ENCODE data around the gene TCF12. TPM values are rescaled to one million over a fixed set of nuclear protein-coding genes. Genes with fewer than 3 reads are reported as not detected.

TCF12 gene
- total and polyA plus RNA-seq, 2 of the 8 experiments (the other 6 are each of a cell fraction or from before 2014, with no cell fraction given): 85.8 to 101 TPM

DNA sequence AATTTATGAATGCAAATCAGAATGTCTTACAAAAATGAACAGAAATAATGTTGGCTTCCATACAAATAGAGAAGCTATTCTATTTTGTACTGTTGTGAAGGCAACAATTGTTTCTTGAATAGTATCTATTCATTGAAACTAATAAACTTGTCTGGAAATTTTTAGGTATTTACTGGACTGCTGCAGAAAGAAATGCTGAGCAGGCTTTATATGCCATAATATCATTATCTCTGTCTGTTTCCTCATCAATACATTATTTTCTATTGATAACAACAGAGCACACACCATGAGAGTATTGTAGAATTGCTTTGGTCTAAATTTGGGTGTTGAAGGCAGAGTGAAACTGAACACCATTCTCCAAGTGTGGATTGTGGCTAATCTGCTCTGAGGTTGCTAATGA lies 241.3 kb downstream of the TCF12 start:
- Histone ChIP-seq H3K79me1 (ENCODE audit: low read depth, low read length) (no peaks in the 10 kb centered on the region), H3K4me1 (replicated peaks in 1 of 4; ENCODE audit: control insufficient read depth in 3 of 4, insufficient read depth in 4 of 4, low read length in 3 of 4) (peaks cover 0 to 3% (median 0%) of the 10 kb centered on the region in 4 experiments; a peak in 3 of 7 replicates), H3K4me3 (ENCODE audit: extremely low read depth in 1 of 4, insufficient read depth in 2 of 4, low read depth in 3 of 4, low read length in 4 of 4) (no peak overlapping the region), H4K91ac (replicated peaks; ENCODE audit: insufficient read length, low read length) (no peak overlapping the region), H2BK15ac (ENCODE audit: low read length) (no peak overlapping the region), H3K27ac (ENCODE audit: low read depth, low read length) (no peak overlapping the region), H3K23me2 (ENCODE audit: low read depth, low read length) (no peaks in the 10 kb centered on the region; the same call in 1 of the 2 replicates), H4K20me1 (replicated peaks in 1 of 2; ENCODE audit: control insufficient read depth in 1 of 2, insufficient read depth in 2 of 2, low read length in 2 of 2) (no peaks in the 10 kb centered on the region), H2BK5ac (ENCODE audit: low read depth, low read length) (no peak overlapping the region), H3K9me3 (ENCODE audit: insufficient read depth in 2 of 2, low read depth in 1 of 2, low read length in 1 of 2) (no peaks in the 10 kb centered on the region), H3K36me3 (ENCODE audit: control insufficient read depth in 2 of 4, insufficient read depth in 4 of 4, low read length in 3 of 4) (no peaks in the 10 kb centered on the region), H3K18ac (ENCODE audit: extremely low read depth, low read length) (no peak overlapping the region), H3K14ac (ENCODE audit: insufficient read length) (no peak overlapping the region), H3K4me2 (ENCODE audit: insufficient read depth in 1 of 2, low read depth in 2 of 2, low read length in 2 of 2) (no peak overlapping the region), H2AK5ac (ENCODE audit: low read depth, low read length) (no peak overlapping the region), H2BK120ac (replicated peaks; ENCODE audit: low read depth, low read length) (no peak overlapping the region), H3K9ac (replicated peaks in 1 of 4; ENCODE audit: extremely low read depth in 1 of 4, low read depth in 3 of 4, low read length in 3 of 4) (no peak overlapping the region), H3K79me2 (ENCODE audit: control insufficient read depth in 1 of 2, insufficient read depth in 2 of 2, low read length in 2 of 2) (no peaks in the 10 kb centered on the region), H3K27me3 (replicated peaks in 1 of 4; ENCODE audit: control insufficient read depth in 3 of 4, extremely low read depth in 1 of 4, insufficient read depth in 3 of 4, low read length in 3 of 4) (no peaks in the 10 kb centered on the region), H2BK20ac (ENCODE audit: low read length) (no peak overlapping the region), H2BK12ac (ENCODE audit: low read depth, low read length) (no peak overlapping the region), H3K4ac (replicated peaks; ENCODE audit: insufficient read length, low read depth, low read length) (no peak overlapping the region), H2AFZ (ENCODE audit: low read length) (no peak overlapping the region), H3K56ac (replicated peaks; ENCODE audit: insufficient read length, low read depth, low read length) (no peak overlapping the region), H3K23ac (ENCODE audit: insufficient read length) (no peak overlapping the region), H4K8ac (ENCODE audit: extremely low read depth, insufficient read depth, low read length) (no peak overlapping the region), H4K5ac (ENCODE audit: insufficient read length, low read depth, low read length) (no peak overlapping the region)
- POLR2A ChIA-PET (ENCODE audit: partially characterized antibody): no interaction called here
- CTCF ChIA-PET (ENCODE audit: partially characterized antibody): interaction anchor here (1.1 to 1.7 kb wide), 3 partner anchors 13 to 15 kb away, joined by 3 to 8 read pairs (median 5); no protein-coding TSS in a partner anchor
- TF ChIP-seq CREB1 (IDR thresholded peaks at IDR 0.05) (no peak), JUN (IDR thresholded peaks at IDR 0.05; ENCODE audit: low read depth, low read length) (no peak), POU5F1 (IDR thresholded peaks at IDR 0.05; ENCODE audit: low read depth, low read length) (no peak), TBP (IDR thresholded peaks at IDR 0.05; ENCODE audit: low read depth, low read length) (no peak), BCL11A (IDR thresholded peaks at IDR 0.05; ENCODE audit: low read depth in 2 of 2, low read length in 2 of 2) (no peak), SIN3A (conservative IDR thresholded peaks at IDR 0.05 in 1 of 2, IDR thresholded peaks at IDR 0.05 in 1 of 2; ENCODE audit: low read depth in 1 of 2, low read length in 2 of 2) (no peak), GABPA (IDR thresholded peaks at IDR 0.05; ENCODE audit: borderline replicate concordance, insufficient read depth, low read length) (no peak)
- DNase-seq (ENCODE audit: low read depth in 1 of 2, low spot score in 2 of 2) (no peak), FAIRE-seq (no peak)
